AG04450 (cell line): ENCODE results near the gene ZSCAN30. TPM values are rescaled to one million over a fixed set of nuclear protein-coding genes. Genes with fewer than 3 reads are reported as not detected.
"Not testable (repeated sequence)": the region's sequence is repeated elsewhere in the genome, so short reads cannot be mapped to it uniquely, and the experiment has no call there.

Experiments
- CTCF ChIA-PET: fragments of 300-600, 350-600 bp; formaldehyde crosslinking; extraction: SDS; loops from one replicate; lab custom pipeline; 2022; ENCODE audit warnings: antibody characterized with exemption, inconsistent platforms; lab: Charles Lee
- POLR2A ChIA-PET: fragments of 350-600 bp; formaldehyde crosslinking; extraction: SDS; loops from one replicate; lab custom pipeline; 2021; ENCODE audit warnings: antibody characterized with exemption, inconsistent platforms; lab: Yijun Ruan, JAX
- DNase-seq: peaks from one replicate; pipeline ENCODE4 v3.0.0-alpha.2; 2011; ENCODE audit warnings: low read depth, low spot score
- H3K27ac ChIP-seq: one replicate; pipeline ENCODE4 v1.5.1; 2012; ENCODE audit warnings: low read depth, low read length, control low read depth
- H3K27me3 ChIP-seq: one replicate; pipeline ENCODE4 v1.6.0; 2012; ENCODE audit warnings: low read length; ENCODE audit not compliant: control insufficient read depth, insufficient read depth
- H3K4me3 ChIP-seq: 2 replicates; pipeline ENCODE4 v1.5.1; 2011; ENCODE audit warnings: mild to moderate bottlenecking, low read depth, low read length, control low read depth
- H3K9me3 ChIP-seq: 2 replicates; pipeline ENCODE4 v1.5.1; 2012; ENCODE audit warnings: low read length; ENCODE audit not compliant: control insufficient read depth, insufficient read depth
- CTCF ChIP-seq: IDR thresholded peaks from 2 replicates; pipeline ENCODE4 v1.5.1; 2011; ENCODE audit warnings: low read depth, low read length, control low read depth, inconsistent platforms
- polyA plus RNA-seq: library from polyadenylated mRNA; depleted of rRNA; stranded (reverse); fragments of >200 nt; gene quantifications from 2 replicates; pipeline ENCODE4 v1.2.3, GENCODE V29; 2011

ZSCAN30 gene
- polyA plus RNA-seq, 1 experiment = 14.4 TPM

- ChIA-PET CTCF (interaction anchor here (1.9 kb wide), 1 partner anchor 128 kb away, joined by 6 read pairs; no protein-coding TSS in a partner anchor), POLR2A (no interaction called here)
- Histone ChIP-seq H3K9me3 (no peaks in the 10 kb centered on the region), H3K27ac (no peak overlapping the region), H3K4me3 (no peak overlapping the region), H3K27me3 (peaks cover 3% of the 10 kb centered on the region)
- TF ChIP-seq CTCF = no peak
- DNase-seq = no peak
Observed at GRCh38 chr18:35227254-35227653, 62.8 kb downstream of the ZSCAN30 start.

GRCh38 chr18:35223797-35224196, 66.2 kb downstream of the ZSCAN30 start:
- POLR2A ChIA-PET = no interaction called here
- no peak for TF ChIP-seq CTCF
- Histone ChIP-seq H3K27ac (no peak overlapping the region), H3K27me3 (peaks cover 3% of the 10 kb centered on the region), H3K9me3 (no peaks in the 10 kb centered on the region), H3K4me3 (no peak overlapping the region)
- CTCF ChIA-PET = no interaction called here
- DNase-seq = no peak

- TF ChIP-seq CTCF = no peak
- ChIA-PET POLR2A (no interaction called here), CTCF (no interaction called here)
Observed at GRCh38 chr18:35220424-35220823, 69.6 kb downstream of the ZSCAN30 start.

GRCh38 chr18:35219331-35219730, 70.7 kb downstream of the ZSCAN30 start:
- H3K27me3 ChIP-seq, H3K27ac ChIP-seq, H3K9me3 ChIP-seq, CTCF ChIA-PET, DNase-seq, POLR2A ChIA-PET, H3K4me3 ChIP-seq: not testable (repeated sequence)

More at GRCh38 chr18:35220424-35220823, 69.6 kb downstream of the ZSCAN30 start:
- Histone ChIP-seq H3K4me3 (no peak overlapping the region), H3K27me3 (peaks cover 3% of the 10 kb centered on the region), H3K9me3 (no peaks in the 10 kb centered on the region), H3K27ac (no peak overlapping the region)
- DNase-seq = no peak

- H3K9me3 ChIP-seq, POLR2A ChIA-PET, CTCF ChIA-PET, DNase-seq, H3K4me3 ChIP-seq, H3K27ac ChIP-seq, H3K27me3 ChIP-seq: not testable (repeated sequence)
Observed at GRCh38 chr18:35216611-35217010, 73.4 kb downstream of the ZSCAN30 start.

GRCh38 chr18:35215026-35215425, 75.0 kb downstream of the ZSCAN30 start:
- DNase-seq = no peak
- no peak for TF ChIP-seq CTCF
- Histone ChIP-seq H3K27me3 (peaks cover 5% of the 10 kb centered on the region), H3K4me3 (no peak overlapping the region), H3K27ac (no peak overlapping the region), H3K9me3 (no peaks in the 10 kb centered on the region)
- POLR2A ChIA-PET = no interaction called here
- CTCF ChIA-PET = no interaction called here

- H3K27ac ChIP-seq, H3K4me3 ChIP-seq, POLR2A ChIA-PET, CTCF ChIA-PET, H3K9me3 ChIP-seq, DNase-seq, H3K27me3 ChIP-seq: not testable (repeated sequence)
Observed at GRCh38 chr18:35205746-35206458, 84.1 kb downstream of the ZSCAN30 start.
